ENCODE data around the gene AFTPH. TPM values are rescaled to one million over a fixed set of nuclear protein-coding genes. Genes with fewer than 3 reads are reported as not detected.

The AFTPH gene
- total RNA-seq, 2 donors from 2014 or later, result 12.1 to 12.8 TPM

DNA sequence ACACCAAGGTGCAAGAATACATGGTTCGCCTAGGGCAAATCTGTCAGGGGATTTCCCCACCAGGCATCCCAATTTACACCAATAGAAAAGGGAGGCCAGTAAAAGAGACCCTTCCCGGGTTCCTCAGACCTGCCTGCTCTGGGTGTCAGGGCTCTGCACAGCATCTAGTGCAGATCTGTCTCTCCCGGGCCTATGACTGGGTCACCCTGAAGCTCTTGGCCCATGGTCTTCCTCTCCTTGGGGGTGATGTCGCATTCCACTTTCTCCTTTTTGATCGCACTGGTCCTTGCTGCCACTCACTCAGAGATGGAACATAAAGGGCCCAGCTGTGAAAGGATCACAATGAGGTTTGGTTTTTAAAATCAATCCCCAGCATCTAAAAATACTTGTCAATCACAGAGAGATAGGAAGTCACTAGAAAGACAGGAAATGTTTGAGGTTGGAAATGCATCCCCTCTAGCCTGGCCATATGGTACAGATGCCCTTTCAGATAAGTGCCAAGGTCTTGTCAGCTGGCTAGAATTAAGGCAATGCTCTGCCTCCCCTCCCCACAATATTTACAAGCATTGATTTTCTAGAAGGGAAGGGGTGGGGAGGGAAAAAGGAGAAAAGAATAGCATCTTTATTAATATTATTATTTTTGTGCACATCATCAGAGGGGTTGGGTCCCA lies 34.9 kb upstream of the AFTPH start:
- intact Hi-C loops (cut with DNase I), result loop anchor here (2.0 to 10.0 kb wide), 3 partner anchors 156 to 444 kb away; no protein-coding TSS in a partner anchor
- ATAC-seq (no peak), DNase-seq (no peak)

GRCh38 chr2:64491426-64491825 lies 32.7 kb upstream of the AFTPH start:
- intact Hi-C loops (cut with DNase I), result no loop called here
- ATAC-seq (no peak), DNase-seq (no peak)

GRCh38 chr2:64492272-64492671 lies 31.9 kb upstream of the AFTPH start:
- intact Hi-C loops (cut with DNase I), result no loop called here
- ATAC-seq (no peak), DNase-seq (no peak)

DNA sequence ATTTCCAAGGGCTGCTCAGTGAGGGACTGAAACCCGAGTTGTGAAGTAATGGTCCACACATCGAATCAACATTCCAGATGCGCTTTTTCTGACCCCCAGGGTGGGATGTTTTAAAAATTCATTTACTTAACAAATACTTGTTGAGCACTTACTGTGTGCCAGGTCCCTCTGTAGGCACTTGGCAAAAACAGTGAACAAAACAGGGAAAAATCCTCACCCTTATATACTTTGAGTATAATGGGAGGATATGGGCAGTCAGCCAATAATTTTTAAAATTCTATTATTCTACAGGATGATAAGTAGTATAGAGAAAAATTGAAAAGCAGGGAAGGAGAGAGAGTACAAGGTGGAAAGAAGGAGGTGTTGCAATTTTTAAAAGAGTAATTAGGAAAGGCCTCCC lies 31.3 kb upstream of the AFTPH start:
- DNase-seq (no peak), ATAC-seq (no peak)
- intact Hi-C loops (cut with DNase I), result no loop called here

DNA sequence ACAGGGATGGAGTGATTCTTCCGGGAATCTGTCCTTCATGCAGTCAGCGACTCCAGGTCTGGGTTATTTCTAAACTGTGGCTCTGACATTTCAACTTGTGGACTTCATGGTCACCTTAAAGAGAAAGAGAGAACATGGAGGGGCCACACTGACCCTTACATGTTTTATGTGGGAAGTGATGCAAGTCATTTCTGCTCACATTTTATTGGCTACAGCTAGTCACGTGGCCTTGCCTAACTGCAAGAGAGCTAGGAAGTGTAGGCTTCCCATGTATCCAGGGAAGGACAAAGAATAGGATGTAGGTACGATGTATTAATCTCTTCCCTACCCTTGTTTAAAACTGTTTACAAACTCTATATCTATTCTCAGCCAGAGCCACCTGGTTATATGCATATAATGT lies 30.3 kb upstream of the AFTPH start:
- intact Hi-C loops (cut with DNase I), result no loop called here

GRCh38 chr2:64498438-64498837 lies 25.7 kb upstream of the AFTPH start:
- ATAC-seq, result no peak
- DNase-seq, result no peak
- intact Hi-C loops (cut with DNase I), result no loop called here

More for the DNA sequence above, 30.3 kb upstream of the AFTPH start:
- ATAC-seq (no peak), DNase-seq (no peak)

DNA sequence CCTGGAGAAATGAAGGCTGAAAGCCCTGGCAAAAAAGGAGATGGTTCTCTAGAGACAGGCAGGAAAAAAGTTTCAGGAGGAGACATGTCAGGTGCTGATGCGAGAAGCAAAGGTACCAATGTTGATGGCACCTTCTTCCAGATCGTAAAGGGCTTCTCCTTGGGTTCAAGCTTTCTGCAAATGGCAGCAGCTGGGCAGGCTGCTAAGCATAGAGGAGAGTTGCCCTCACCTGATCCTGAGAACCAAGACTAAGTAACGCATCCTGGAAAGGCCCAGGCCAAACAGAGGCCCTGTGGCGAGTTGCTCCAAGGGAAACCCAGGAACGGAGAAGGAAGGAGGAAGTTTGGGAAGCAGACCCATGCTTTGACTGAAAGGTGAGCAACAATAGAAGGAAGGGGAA lies 23.6 kb upstream of the AFTPH start:
- DNase-seq (no peak), ATAC-seq (no peak)
- intact Hi-C loops (cut with DNase I), result no loop called here

DNA sequence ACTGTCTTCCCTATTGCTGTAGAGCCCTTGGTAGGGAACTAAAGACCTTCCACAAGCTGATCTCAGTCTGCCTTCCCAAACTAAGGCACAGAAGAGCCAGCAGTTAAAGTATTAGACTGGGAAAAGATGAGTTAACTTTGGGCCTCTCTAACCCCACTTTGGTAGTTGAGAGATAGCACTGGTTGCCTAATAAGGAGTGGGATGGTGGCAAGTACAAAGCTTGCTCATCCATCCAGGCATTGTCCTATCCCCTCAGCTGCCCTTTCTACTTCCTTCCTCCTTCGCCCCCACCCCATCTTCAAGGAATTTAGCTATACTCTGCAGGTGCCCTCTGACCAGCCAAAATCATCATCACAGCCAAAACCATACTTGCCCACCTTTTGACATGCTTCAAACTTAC lies 22.2 kb upstream of the AFTPH start:
- DNase-seq, result no peak
- no peak for ATAC-seq
- intact Hi-C loops (cut with DNase I), result no loop called here

DNA sequence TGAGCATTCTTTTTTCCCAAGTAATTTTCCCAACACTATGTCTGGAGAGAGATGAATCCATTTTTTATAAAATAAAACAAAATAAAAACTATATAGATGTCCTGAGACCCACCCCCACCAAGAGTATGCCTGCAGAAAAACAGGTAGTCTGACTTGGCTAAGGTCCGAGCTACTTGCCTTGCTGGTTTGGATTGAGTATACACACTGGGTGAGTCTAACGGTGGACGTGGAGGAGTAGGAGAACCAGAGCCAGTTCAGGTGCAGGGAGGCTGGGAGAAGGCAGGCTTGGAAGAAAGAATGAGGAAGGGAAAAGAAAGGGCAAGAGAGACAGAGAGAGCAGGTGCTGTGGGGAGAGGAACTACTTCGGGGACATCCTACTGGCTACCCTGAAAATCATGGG lies 21.3 kb upstream of the AFTPH start:
- intact Hi-C loops (cut with DNase I), result no loop called here
- DNase-seq, result no peak
- ATAC-seq, result no peak

GRCh38 chr2:64504774-64505720 lies 19.1 kb upstream of the AFTPH start:
- intact Hi-C loops (cut with DNase I), result no loop called here
- DNase-seq (no peak), ATAC-seq (no peak)

GRCh38 chr2:64506686-64507085 lies 17.4 kb upstream of the AFTPH start:
- intact Hi-C loops (cut with DNase I), result no loop called here
- DNase-seq (no peak), ATAC-seq (no peak)

DNA sequence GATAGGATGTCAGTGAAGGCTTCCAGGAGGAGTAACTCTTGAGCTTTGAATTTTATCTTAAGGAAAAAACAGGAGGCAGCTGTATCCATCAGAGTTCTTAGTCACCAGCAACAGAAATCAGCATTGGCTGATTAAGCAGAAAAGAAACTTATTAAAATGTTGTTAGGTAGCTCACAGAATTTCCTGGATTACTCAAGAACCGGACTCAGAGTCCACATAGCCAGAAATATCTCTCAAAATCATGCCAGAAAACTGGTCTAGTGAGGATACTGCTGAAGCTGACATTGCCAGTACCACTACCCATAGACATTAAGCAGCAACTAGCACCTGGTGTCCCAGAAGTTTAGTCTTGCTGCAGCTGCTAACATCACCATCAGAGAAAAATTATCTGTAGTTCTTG lies 10.1 kb upstream of the AFTPH start:
- ATAC-seq (no peak), DNase-seq (no peak)
- intact Hi-C loops (cut with DNase I), result no loop called here

GRCh38 chr2:64515086-64515485 lies 9.0 kb upstream of the AFTPH start:
- intact Hi-C loops (cut with DNase I), result no loop called here
- DNase-seq (no peak), ATAC-seq (no peak)

GRCh38 chr2:64516651-64517510 lies 7.2 kb upstream of the AFTPH start:
- intact Hi-C loops (cut with DNase I), result no loop called here
- no peak for DNase-seq

GRCh38 chr2:64517511-64517884 lies 6.6 kb upstream of the AFTPH start:
- intact Hi-C loops (cut with DNase I), result no loop called here
- DNase-seq, result no peak
- no peak for ATAC-seq

More at GRCh38 chr2:64516651-64517510, 7.2 kb upstream of the AFTPH start:
- no peak for ATAC-seq

DNA sequence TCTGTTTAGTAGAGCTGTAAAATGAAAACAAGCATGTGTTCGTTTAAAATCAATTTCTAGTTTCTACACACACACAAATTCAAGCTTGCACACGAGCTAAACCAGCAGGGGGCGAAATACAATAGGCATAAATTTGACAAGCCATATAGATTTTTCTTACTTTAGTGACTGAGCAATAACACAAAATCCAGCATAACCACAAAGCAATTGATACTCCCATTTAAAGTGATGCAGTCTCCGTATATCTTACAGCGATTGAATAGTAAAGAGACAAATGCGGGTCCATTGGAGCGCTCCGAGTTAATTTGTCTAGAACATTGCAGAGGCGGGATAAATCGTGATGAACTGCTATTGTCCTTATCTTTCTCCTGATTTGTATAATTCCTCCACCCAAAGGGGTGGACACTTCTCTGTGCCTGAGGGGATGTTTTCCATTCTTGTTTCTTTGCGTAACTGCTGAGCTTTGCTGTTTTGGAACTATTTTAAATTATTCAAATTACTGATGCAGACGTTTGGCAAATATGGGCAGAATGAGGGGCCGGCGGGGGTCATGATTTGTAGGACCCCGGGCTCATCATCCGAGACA lies 1.2 kb upstream of the AFTPH start:
- ATAC-seq (no peak), DNase-seq (peak; percentile 65)
- intact Hi-C loops (cut with DNase I), result loop anchor here in 1 of 2 donors (2.0 to 10.0 kb wide), 2 partner anchors 38 to 352 kb away; no protein-coding TSS in a partner anchor

DNA sequence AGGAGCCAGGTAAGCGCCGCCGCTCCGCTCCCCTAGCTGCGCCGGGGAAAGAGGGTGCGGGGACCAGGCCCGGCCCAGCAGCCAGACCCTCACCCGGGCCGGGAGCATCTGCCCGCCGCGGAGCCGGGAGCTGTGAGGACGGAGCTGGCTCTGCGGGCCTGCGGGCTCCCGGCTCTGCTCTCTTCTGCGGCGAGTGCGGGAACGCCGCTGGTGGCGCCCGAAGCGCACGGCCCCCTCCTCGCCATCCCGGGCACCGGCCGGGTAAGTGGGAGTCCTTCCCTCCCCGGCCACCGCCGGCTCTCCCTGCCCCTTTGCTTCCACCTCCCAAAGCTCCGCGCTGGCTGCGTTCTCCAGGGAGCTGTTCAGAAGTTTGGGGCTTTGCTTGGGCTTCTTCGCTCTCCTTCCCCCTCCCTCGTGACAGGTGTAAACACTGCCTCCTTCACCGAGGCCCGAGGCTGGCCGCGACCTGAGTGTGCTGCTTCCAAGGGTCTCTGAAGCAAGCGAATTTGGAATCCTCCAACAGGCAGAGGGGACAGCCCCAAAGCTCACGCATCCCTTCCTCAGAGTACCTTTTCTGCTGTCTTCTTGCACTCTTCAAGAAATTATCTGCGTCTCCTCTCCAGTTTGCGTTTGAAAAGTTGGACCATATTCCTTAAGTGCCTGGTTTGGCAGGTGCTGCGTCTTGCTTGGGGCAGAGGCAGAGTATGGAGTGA lies 632 bp downstream of the AFTPH start:
- peak; percentile 41 for DNase-seq

GRCh38 chr2:64525317-64525613 lies 1.1 kb downstream of the AFTPH start:
- no peak for ATAC-seq
- DNase-seq, result no peak
- intact Hi-C loops (cut with DNase I), result loop anchor here in 1 of 2 donors (10.0 kb wide), 1 partner anchor 350 kb away; no protein-coding TSS in a partner anchor

More for the DNA sequence above, 632 bp downstream of the AFTPH start:
- intact Hi-C loops (cut with DNase I), result loop anchor here in 1 of 2 donors (10.0 kb wide), 1 partner anchor 350 kb away; no protein-coding TSS in a partner anchor
- ATAC-seq, result peak; percentile 40 to 58

All from left cardiac atrium (tissue), 4 donors.